Gastroesophageal sphincter (tissue), 3 donors: ENCODE data around the gene DCP1B.
"Not testable (repeated sequence)": the region's sequence is repeated elsewhere in the genome, so short reads cannot be mapped to it uniquely, and the experiment has no call there.

Experiments used
- POLR2AphosphoS5 ChIP-seq: sonication (generic); formaldehyde crosslinking; IDR thresholded peaks from one replicate; pipeline ENCODE4 v1.6.1; 2017; ENCODE audit warnings: antibody characterized with exemption
- TF ChIP-seq, protein P1 (sequence below), 4 experiments: fragments of 200-600 bp in 2 of 4; fragments of 450-650 bp in 2 of 4; sonication (generic) in 1 of 4; IDR thresholded peaks; one replicate each; pipeline ENCODE4 v1.5.1; 2017 to 2019; ENCODE audit warnings: antibody characterized with exemption in 4 of 4, mild to moderate bottlenecking in 2 of 4, moderate library complexity in 2 of 4

DNA sequence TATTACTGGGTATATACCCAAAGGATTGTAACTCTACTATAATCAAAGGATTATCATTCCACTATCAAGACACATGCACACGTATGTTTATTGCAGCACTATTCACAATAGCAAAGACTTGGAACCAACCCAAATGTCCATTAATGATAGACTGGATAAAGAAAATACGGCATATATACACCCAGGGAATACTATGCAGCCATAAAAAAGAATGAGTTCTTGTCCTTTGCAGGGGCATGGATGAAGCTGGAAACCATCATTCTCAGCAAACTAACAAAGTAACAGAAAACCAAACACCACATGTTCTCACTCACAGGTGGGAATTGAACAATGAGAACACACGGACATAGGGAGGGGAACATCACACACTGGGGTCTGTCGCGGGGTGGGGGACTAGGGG, 58.8 kb downstream of the DCP1B start:
- TF ChIP-seq, protein P1, sequence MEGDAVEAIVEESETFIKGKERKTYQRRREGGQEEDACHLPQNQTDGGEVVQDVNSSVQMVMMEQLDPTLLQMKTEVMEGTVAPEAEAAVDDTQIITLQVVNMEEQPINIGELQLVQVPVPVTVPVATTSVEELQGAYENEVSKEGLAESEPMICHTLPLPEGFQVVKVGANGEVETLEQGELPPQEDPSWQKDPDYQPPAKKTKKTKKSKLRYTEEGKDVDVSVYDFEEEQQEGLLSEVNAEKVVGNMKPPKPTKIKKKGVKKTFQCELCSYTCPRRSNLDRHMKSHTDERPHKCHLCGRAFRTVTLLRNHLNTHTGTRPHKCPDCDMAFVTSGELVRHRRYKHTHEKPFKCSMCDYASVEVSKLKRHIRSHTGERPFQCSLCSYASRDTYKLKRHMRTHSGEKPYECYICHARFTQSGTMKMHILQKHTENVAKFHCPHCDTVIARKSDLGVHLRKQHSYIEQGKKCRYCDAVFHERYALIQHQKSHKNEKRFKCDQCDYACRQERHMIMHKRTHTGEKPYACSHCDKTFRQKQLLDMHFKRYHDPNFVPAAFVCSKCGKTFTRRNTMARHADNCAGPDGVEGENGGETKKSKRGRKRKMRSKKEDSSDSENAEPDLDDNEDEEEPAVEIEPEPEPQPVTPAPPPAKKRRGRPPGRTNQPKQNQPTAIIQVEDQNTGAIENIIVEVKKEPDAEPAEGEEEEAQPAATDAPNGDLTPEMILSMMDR (IDR thresholded peaks at IDR 0.05), result not testable (repeated sequence)
- TF ChIP-seq POLR2AphosphoS5, result not testable (repeated sequence)
